Astrocyte (in vitro differentiated cells and primary cell): ENCODE results near the gene AFG1L.

Experiments used
- EZH2 ChIP-seq: IDR thresholded peaks from 2 replicates; pipeline ENCODE4 v1.6.1; 2012; ENCODE audit warnings: mild to moderate bottlenecking, low read length, inconsistent platforms; ENCODE audit not compliant: insufficient read depth
- TF ChIP-seq, protein P1 (sequence below): IDR thresholded peaks from 2 replicates; pipeline ENCODE4 v1.5.1; 2011; ENCODE audit warnings: low read depth, mild to moderate bottlenecking, inconsistent platforms, low read length, moderate library complexity; ENCODE audit not compliant: insufficient read depth

DNA sequence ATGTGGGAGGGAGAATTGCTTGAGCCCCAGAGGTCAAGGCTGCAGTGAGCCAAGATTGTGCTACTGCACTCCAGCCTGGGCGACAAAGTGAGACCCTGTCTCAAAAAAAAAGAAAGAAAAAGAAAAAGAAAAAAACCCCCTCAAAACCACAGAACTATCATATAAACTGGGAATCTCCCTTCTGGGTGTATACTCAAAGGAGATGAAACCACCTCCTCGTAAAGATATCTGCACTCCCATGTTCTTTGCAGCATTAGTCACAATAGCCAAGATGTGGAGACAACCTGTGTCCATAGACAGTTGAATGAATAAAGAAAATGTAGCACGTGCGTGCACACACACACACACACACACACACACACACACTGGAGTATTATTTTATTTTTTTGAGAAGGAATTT, 8.5 kb upstream of the AFG1L start:
- TF ChIP-seq, protein P1, sequence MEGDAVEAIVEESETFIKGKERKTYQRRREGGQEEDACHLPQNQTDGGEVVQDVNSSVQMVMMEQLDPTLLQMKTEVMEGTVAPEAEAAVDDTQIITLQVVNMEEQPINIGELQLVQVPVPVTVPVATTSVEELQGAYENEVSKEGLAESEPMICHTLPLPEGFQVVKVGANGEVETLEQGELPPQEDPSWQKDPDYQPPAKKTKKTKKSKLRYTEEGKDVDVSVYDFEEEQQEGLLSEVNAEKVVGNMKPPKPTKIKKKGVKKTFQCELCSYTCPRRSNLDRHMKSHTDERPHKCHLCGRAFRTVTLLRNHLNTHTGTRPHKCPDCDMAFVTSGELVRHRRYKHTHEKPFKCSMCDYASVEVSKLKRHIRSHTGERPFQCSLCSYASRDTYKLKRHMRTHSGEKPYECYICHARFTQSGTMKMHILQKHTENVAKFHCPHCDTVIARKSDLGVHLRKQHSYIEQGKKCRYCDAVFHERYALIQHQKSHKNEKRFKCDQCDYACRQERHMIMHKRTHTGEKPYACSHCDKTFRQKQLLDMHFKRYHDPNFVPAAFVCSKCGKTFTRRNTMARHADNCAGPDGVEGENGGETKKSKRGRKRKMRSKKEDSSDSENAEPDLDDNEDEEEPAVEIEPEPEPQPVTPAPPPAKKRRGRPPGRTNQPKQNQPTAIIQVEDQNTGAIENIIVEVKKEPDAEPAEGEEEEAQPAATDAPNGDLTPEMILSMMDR: no peak
- no peak for TF ChIP-seq EZH2
